Measurements from ENCODE around the gene COBLL1.

DNA sequence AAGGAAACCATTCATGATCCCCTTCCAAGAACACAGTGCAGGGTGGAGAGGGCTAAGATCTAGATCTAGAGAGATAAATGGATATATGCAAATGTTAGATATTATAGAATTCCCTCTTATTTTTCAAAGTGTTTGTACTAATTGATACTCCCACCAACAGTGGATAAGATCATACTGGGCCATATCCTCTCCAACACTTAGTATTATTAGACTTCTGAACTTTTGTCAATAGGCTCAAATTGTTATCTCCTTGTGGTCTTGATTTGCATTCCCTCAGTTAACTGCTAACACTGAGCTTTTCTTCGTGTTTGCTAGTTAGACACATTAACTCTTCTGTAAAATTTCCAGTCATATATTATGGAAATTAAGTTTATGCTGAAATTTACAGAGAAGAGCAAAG is 163.9 kb downstream of the COBLL1 start:
- TF ChIP-seq, protein P1, sequence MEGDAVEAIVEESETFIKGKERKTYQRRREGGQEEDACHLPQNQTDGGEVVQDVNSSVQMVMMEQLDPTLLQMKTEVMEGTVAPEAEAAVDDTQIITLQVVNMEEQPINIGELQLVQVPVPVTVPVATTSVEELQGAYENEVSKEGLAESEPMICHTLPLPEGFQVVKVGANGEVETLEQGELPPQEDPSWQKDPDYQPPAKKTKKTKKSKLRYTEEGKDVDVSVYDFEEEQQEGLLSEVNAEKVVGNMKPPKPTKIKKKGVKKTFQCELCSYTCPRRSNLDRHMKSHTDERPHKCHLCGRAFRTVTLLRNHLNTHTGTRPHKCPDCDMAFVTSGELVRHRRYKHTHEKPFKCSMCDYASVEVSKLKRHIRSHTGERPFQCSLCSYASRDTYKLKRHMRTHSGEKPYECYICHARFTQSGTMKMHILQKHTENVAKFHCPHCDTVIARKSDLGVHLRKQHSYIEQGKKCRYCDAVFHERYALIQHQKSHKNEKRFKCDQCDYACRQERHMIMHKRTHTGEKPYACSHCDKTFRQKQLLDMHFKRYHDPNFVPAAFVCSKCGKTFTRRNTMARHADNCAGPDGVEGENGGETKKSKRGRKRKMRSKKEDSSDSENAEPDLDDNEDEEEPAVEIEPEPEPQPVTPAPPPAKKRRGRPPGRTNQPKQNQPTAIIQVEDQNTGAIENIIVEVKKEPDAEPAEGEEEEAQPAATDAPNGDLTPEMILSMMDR (optimal IDR thresholded peaks at IDR 0.05 in 1 of 3, IDR thresholded peaks at IDR 0.05 in 1 of 3, conservative IDR thresholded peaks at IDR 0.05 in 1 of 3; ENCODE audit: extremely low read depth in 1 of 3, insufficient read depth in 2 of 3, low read length in 3 of 3) = no peak
- no peak for TF ChIP-seq EZH2 (IDR thresholded peaks at IDR 0.05; ENCODE audit: low read length)
